ENCODE measurements around the gene ARHGDIA. TPM values are rescaled to one million over a fixed set of nuclear protein-coding genes. Genes with fewer than 3 reads are reported as not detected.

ARHGDIA gene
- total RNA-seq, 3 donors from 2014 or later, result 789 to 858 (median 821) TPM

GRCh38 chr17:81866440-81867169, 4.5 kb downstream of the ARHGDIA start:
- H3K4me3 Mint-ChIP-seq, result no peak overlapping the region
- no peak for ATAC-seq
- peaks cover 36% of the 10 kb centered on the region for H3K4me1 Mint-ChIP-seq (ENCODE audit: low read depth)
- H3K27me3 Mint-ChIP-seq (ENCODE audit: low read depth), result no peaks in the 10 kb centered on the region
- peaks cover 14% of the 10 kb centered on the region for H3K36me3 Mint-ChIP-seq (ENCODE audit: insufficient read depth)
- no peak for DNase-seq
- no peaks in the 10 kb centered on the region for H3K9me3 Mint-ChIP-seq

- Mint-ChIP-seq H3K36me3 (ENCODE audit: insufficient read depth) (peaks cover 14% of the 10 kb centered on the region), H3K4me3 (no peak overlapping the region), H3K27me3 (ENCODE audit: low read depth) (no peaks in the 10 kb centered on the region), H3K4me1 (ENCODE audit: low read depth) (peaks cover 36% of the 10 kb centered on the region), H3K9me3 (no peaks in the 10 kb centered on the region)
- no peak for DNase-seq
- ATAC-seq, result no peak
Observed at GRCh38 chr17:81865733-81866439, 5.3 kb downstream of the ARHGDIA start.

GRCh38 chr17:81865358-81865732, 5.8 kb downstream of the ARHGDIA start:
- no peaks in the 10 kb centered on the region for H3K27me3 Mint-ChIP-seq (ENCODE audit: low read depth)
- H3K4me1 Mint-ChIP-seq (ENCODE audit: low read depth), result peaks cover 36% of the 10 kb centered on the region

GRCh38 chr17:81863833-81864768, 7.0 kb downstream of the ARHGDIA start:
- Mint-ChIP-seq H3K9me3 (no peaks in the 10 kb centered on the region), H3K36me3 (ENCODE audit: insufficient read depth) (peaks cover 14% of the 10 kb centered on the region), H3K4me1 (ENCODE audit: low read depth) (peaks cover 35% of the 10 kb centered on the region), H3K4me3 (peak overlapping the region; percentile 80), H3K27me3 (ENCODE audit: low read depth) (no peaks in the 10 kb centered on the region)
- DNase-seq (no peak), ATAC-seq (no peak)

More at GRCh38 chr17:81865358-81865732, 5.8 kb downstream of the ARHGDIA start:
- no peak overlapping the region for H3K4me3 Mint-ChIP-seq
- DNase-seq, result no peak
- no peak for ATAC-seq
- no peaks in the 10 kb centered on the region for H3K9me3 Mint-ChIP-seq
- peaks cover 14% of the 10 kb centered on the region for H3K36me3 Mint-ChIP-seq (ENCODE audit: insufficient read depth)

GRCh38 chr17:81863123-81863675, 7.9 kb downstream of the ARHGDIA start:
- H3K36me3 Mint-ChIP-seq (ENCODE audit: insufficient read depth), result peaks cover 14% of the 10 kb centered on the region
- no peak for ATAC-seq

GRCh38 chr17:81860756-81861568, 10.2 kb downstream of the ARHGDIA start:
- Mint-ChIP-seq H3K9me3 (no peaks in the 10 kb centered on the region), H3K36me3 (ENCODE audit: insufficient read depth) (peaks cover 22% of the 10 kb centered on the region), H3K4me3 (peak overlapping the region; percentile 90), H3K27me3 (ENCODE audit: low read depth) (no peaks in the 10 kb centered on the region), H3K4me1 (ENCODE audit: low read depth) (peaks cover 34% of the 10 kb centered on the region)
- DNase-seq (peak; percentile 99), ATAC-seq (peak; percentile 84 to 85)

More at GRCh38 chr17:81863123-81863675, 7.9 kb downstream of the ARHGDIA start:
- no peak for DNase-seq
- H3K9me3 Mint-ChIP-seq, result no peaks in the 10 kb centered on the region
- H3K4me3 Mint-ChIP-seq, result peak overlapping the region; percentile 80
- H3K4me1 Mint-ChIP-seq (ENCODE audit: low read depth), result peaks cover 40% of the 10 kb centered on the region
- no peaks in the 10 kb centered on the region for H3K27me3 Mint-ChIP-seq (ENCODE audit: low read depth)

GRCh38 chr17:81859906-81860755, 11.0 kb downstream of the ARHGDIA start, which contains the start of gene P4HB:
P4HB (minus strand) TSS chr17:81860535; CDS start chr17:81860471, 64 bp downstream.
- H3K9me3 Mint-ChIP-seq, result no peaks in the 10 kb centered on the region
- DNase-seq, result no peak
- peak within 1 kb of the TSS; percentile 90 for H3K4me3 Mint-ChIP-seq
- no peaks in the 10 kb centered on the region for H3K27me3 Mint-ChIP-seq (ENCODE audit: low read depth)
- peaks cover 37% of the 10 kb centered on the region for H3K4me1 Mint-ChIP-seq (ENCODE audit: low read depth)
- no peak for ATAC-seq
- peaks cover 24% of the 10 kb centered on the region for H3K36me3 Mint-ChIP-seq (ENCODE audit: insufficient read depth)

- Mint-ChIP-seq H3K4me3 (peak overlapping the region; percentile 87), H3K4me1 (ENCODE audit: low read depth) (peaks cover 37% of the 10 kb centered on the region), H3K27me3 (ENCODE audit: low read depth) (no peaks in the 10 kb centered on the region), H3K36me3 (ENCODE audit: insufficient read depth) (peaks cover 24% of the 10 kb centered on the region), H3K9me3 (no peaks in the 10 kb centered on the region)
- ATAC-seq, result no peak
- DNase-seq, result no peak
Observed at GRCh38 chr17:81858967-81859905, 11.9 kb downstream of the ARHGDIA start.

- Mint-ChIP-seq H3K4me1 (ENCODE audit: low read depth) (peaks cover 33% of the 10 kb centered on the region), H3K27me3 (ENCODE audit: low read depth) (no peaks in the 10 kb centered on the region), H3K4me3 (peak overlapping the region; percentile 87), H3K36me3 (ENCODE audit: insufficient read depth) (peaks cover 24% of the 10 kb centered on the region), H3K9me3 (no peaks in the 10 kb centered on the region)
- ATAC-seq (no peak), DNase-seq (no peak)
Observed at GRCh38 chr17:81858170-81858966, 12.8 kb downstream of the ARHGDIA start.

- no peak for ATAC-seq
- Mint-ChIP-seq H3K4me3 (no peak overlapping the region), H3K9me3 (no peaks in the 10 kb centered on the region), H3K27me3 (ENCODE audit: low read depth) (no peaks in the 10 kb centered on the region), H3K4me1 (ENCODE audit: low read depth) (peaks cover 22% of the 10 kb centered on the region), H3K36me3 (ENCODE audit: insufficient read depth) (peaks cover 28% of the 10 kb centered on the region)
- DNase-seq, result no peak
Observed at GRCh38 chr17:81854974-81855774, 16.0 kb downstream of the ARHGDIA start.

GRCh38 chr17:81852237-81852636, 18.9 kb downstream of the ARHGDIA start:
- Mint-ChIP-seq H3K27me3 (ENCODE audit: low read depth) (no peaks in the 10 kb centered on the region), H3K9me3 (no peaks in the 10 kb centered on the region), H3K36me3 (ENCODE audit: insufficient read depth) (peaks cover 19% of the 10 kb centered on the region), H3K4me3 (no peak overlapping the region), H3K4me1 (ENCODE audit: low read depth) (peaks cover 4% of the 10 kb centered on the region)
- no peak for ATAC-seq
- no peak for DNase-seq

Measured in activated T-cell treated with anti-CD3 and anti-CD28 coated beads, Interleukin-2, amount 50 U/mL, for 4 hours (primary cell).